NCI-H146 treated with DMSO at 0.1 percent for 48 hours (cell line): Measurements from ENCODE around the gene TAGLN2.

ENCODE experiments used
- DNase-seq: peaks from one replicate; lab custom pipeline; 2025; ENCODE audit not compliant: unreplicated experiment; lab: John Stamatoyannopoulos, UW

Gene TAGLN2

DNA sequence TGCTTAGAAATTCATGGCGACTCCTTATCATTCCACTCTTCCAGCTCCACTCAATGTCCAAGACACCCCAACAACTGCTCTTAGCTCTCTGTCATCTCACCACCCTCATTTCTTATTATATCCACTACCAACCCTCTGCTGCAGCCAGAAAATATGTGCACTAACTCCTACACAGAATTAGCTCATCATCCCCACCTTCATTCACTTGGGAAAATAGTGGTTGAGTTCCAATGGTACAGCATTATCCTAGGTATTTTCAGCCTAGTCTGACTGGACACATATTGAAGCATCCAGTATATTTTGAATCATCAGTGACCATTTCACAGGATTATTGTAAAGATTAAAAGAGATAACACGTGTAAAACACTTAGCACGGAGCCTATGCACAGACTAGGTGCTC is 46.2 kb downstream of the TAGLN2 start:
- no peak for DNase-seq

- DNase-seq, result no peak
Measured at GRCh38 chr1:159877695-159878444, 47.4 kb downstream of the TAGLN2 start.

- DNase-seq, result no peak
Measured at GRCh38 chr1:159873530-159874143, 51.7 kb downstream of the TAGLN2 start.

- DNase-seq, result no peak
Measured at GRCh38 chr1:159872891-159873290, 52.4 kb downstream of the TAGLN2 start.

GRCh38 chr1:159870704-159871103 is 54.6 kb downstream of the TAGLN2 start:
- DNase-seq, result no peak

DNA sequence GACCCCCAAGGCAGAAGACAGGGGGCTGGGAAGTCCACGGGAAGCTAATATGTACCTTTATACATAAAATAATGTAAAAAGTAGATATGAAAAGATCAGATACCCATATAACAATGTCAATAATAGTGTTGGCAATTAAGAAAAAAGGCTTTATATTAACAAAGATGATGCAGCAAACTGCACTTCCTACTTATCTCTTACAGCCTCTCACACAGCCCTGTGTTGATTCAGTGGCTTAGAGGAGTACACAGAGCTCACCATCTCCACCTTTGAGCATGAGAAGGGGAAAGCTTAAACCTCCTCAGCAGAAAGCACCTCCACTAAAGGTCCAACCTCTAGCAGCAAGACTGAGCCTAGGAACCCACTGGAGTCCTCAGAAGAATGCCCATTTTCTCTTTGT is 55.7 kb downstream of the TAGLN2 start:
- DNase-seq, result no peak

DNA sequence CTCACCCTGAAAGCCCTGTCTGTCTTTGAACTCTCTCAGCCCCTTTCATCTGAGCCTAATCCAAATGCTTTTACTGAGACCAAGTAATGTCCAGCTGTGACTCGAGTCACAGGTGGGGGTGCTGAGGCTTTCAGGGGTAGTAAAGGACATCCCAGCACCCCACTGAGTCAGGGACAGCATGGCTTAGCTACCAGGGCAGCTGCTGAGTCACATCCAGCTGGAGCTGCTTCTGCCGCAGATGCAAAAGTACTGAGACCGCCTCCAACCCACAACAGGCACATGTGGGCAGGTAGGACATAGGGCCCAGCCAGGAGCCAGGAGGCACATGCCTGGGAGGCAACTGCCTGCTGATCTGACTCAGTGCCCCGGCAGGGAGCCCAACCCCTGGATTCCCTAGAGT is 56.1 kb downstream of the TAGLN2 start:
- no peak for DNase-seq

GRCh38 chr1:159868766-159869165 is 56.5 kb downstream of the TAGLN2 start:
- no peak for DNase-seq
